Chondrocyte (in vitro differentiated cells): ENCODE data around the gene DCK. TPM values are rescaled to one million over a fixed set of nuclear protein-coding genes. Genes with fewer than 3 reads are reported as not detected.

Source experiments
- DNase-seq: peaks from one replicate; pipeline ENCODE4 v3.0.0; 2021; ENCODE audit warnings: mixed read lengths, low spot score
- H3K27ac Mint-ChIP-seq: one replicate; pipeline ENCODE4 v1.8.0; 2021; ENCODE audit warnings: mild to moderate bottlenecking, moderate library complexity, mixed read lengths; ENCODE audit not compliant: unreplicated experiment
- H3K27me3 Mint-ChIP-seq: 2 replicates; pipeline ENCODE4 v1.8.0; 2021; ENCODE audit warnings: low read depth, mixed read lengths
- H3K36me3 Mint-ChIP-seq: 2 replicates; pipeline ENCODE4 v1.8.0; 2021; ENCODE audit warnings: low read depth, mixed read lengths
- H3K4me1 Mint-ChIP-seq: 2 replicates; pipeline ENCODE4 v1.8.0; 2021; ENCODE audit warnings: low read depth, mild to moderate bottlenecking, mixed read lengths
- H3K4me3 Mint-ChIP-seq: one replicate; pipeline ENCODE4 v1.8.0; 2021; ENCODE audit warnings: mild to moderate bottlenecking, moderate library complexity, mixed read lengths; ENCODE audit not compliant: unreplicated experiment
- H3K9me3 Mint-ChIP-seq: 2 replicates; pipeline ENCODE4 v1.8.0; 2021; ENCODE audit warnings: low read depth, mixed read lengths
- total RNA-seq: library from RNA; stranded (reverse); gene quantifications from 3 replicates; pipeline ENCODE4 v1.2.1, GENCODE V29; 2021
- TF ChIP-seq, protein P1 (sequence below): fragments of 200-600 bp; sonication (generic); IDR thresholded peaks from 2 replicates; pipeline ENCODE4 v1.5.0; 2021; ENCODE audit warnings: antibody characterized with exemption, mild to moderate bottlenecking, moderate library complexity

DCK gene
- total RNA-seq, 1 donor from 2014 or later = 14.9 TPM

DNA sequence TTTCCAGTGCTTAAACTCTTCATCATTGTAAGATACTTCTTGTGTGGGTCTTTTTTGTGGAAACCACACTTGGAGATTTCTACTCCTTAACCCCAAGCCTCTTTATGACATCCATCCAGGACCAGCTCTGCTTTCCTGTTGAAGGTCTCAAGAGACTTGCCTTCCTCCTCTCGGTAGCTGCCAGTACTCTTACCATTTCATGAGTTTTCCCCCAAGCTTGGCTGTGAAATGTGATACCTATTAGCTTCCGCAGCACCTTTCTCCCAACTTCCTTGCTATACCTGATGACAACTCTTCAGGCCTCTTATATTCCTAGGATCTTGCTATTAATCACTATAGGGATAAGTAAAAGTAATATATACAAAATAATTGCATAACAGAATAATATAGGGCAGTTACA, 1.9 kb upstream of the DCK start:
- TF ChIP-seq, protein P1, sequence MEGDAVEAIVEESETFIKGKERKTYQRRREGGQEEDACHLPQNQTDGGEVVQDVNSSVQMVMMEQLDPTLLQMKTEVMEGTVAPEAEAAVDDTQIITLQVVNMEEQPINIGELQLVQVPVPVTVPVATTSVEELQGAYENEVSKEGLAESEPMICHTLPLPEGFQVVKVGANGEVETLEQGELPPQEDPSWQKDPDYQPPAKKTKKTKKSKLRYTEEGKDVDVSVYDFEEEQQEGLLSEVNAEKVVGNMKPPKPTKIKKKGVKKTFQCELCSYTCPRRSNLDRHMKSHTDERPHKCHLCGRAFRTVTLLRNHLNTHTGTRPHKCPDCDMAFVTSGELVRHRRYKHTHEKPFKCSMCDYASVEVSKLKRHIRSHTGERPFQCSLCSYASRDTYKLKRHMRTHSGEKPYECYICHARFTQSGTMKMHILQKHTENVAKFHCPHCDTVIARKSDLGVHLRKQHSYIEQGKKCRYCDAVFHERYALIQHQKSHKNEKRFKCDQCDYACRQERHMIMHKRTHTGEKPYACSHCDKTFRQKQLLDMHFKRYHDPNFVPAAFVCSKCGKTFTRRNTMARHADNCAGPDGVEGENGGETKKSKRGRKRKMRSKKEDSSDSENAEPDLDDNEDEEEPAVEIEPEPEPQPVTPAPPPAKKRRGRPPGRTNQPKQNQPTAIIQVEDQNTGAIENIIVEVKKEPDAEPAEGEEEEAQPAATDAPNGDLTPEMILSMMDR = no peak
- Mint-ChIP-seq H3K4me3 (no peak overlapping the region), H3K27ac (no peak overlapping the region), H3K4me1 (peaks cover 40% of the 10 kb centered on the region), H3K27me3 (no peaks in the 10 kb centered on the region), H3K36me3 (no peaks in the 10 kb centered on the region), H3K9me3 (no peaks in the 10 kb centered on the region)
- DNase-seq = no peak

DNA sequence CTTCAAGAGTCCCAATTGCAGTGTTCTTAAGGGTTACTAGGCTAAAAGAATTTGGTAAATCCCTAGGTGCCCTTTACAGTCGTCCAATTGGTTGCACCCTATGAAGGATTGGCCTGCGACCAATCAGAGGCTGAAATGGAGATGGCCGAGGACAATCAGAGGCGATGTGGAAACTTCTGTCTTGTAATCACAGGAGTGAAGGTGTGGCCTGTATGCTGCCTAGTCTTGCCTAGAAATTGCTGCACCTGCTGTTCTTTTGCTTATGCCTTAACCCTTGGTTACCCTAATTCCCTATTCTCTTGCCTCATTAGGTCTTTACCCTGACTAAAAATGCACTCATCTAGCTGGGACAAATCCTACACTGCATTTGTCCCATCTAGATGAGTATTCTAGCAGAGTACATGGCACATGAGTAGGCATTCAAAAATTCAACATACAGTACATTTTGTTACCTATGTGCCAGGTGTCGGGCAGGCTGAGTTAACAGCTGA, 1.0 kb upstream of the DCK start:
- TF ChIP-seq, protein P1 = no peak
- H3K27me3 Mint-ChIP-seq = no peaks in the 10 kb centered on the region

DNA sequence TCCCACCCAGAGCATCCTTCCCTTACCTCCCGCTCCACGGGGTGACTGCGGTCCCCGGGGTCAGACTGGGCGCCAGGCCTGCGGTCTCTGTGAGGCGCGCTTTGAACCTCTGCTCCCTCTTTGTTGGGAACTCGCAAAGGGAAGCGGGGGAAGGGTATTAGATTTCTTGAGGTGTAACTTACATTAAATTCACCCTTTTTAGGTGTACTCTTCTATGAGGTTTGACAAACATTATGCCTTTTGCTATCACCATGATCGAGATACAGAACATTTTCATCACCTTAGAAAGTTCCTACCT, 569 bp downstream of the DCK start:
- H3K36me3 Mint-ChIP-seq = peaks cover 1% of the 10 kb centered on the region
- no peaks in the 10 kb centered on the region for H3K9me3 Mint-ChIP-seq
- peaks cover 49% of the 10 kb centered on the region for H3K4me1 Mint-ChIP-seq
- H3K27me3 Mint-ChIP-seq = no peaks in the 10 kb centered on the region
- peak overlapping the region; percentile 83 for H3K4me3 Mint-ChIP-seq
- DNase-seq = no peak
- TF ChIP-seq, protein P1 = no peak
- peak overlapping the region; percentile 88 for H3K27ac Mint-ChIP-seq

More for the DNA sequence above, 1.0 kb upstream of the DCK start:
- Mint-ChIP-seq H3K4me1 (peaks cover 48% of the 10 kb centered on the region), H3K36me3 (no peaks in the 10 kb centered on the region), H3K27ac (no peak overlapping the region), H3K4me3 (peak overlapping the region; percentile 83), H3K9me3 (no peaks in the 10 kb centered on the region)
- no peak for DNase-seq

DNA sequence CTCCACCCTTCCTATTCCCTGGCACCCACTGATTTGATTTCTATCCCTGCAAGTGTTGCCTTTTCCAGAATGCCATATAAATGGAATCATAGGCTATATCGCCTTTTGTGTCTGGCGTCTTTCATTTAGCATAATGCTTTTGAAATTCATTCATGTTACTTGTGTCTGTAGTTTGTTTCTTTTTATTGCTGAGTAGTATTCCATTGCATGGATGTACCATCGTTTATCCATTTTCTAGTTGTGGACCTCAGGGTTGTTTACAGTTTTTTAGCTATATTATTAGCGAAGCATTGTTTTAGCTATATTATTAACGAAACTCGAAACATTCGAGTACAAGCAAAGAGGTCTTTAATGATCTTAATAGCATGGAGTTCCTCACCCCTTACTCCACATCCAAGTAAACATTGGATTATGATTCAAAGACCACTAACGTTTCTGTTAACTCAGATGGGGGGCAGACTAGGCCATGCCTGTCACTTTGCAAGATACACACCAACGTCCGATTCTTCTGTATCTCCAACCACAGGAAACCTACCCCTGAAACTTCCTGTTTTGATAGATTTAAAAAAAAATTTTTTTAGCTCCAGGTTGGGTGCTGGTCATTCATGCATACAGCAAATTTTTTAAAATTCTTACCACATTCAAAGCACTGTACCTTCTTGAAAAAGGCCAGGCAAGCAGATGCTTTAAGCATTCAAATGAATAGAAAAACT, 1.1 kb downstream of the DCK start:
- H3K36me3 Mint-ChIP-seq = peaks cover 4% of the 10 kb centered on the region
- no peaks in the 10 kb centered on the region for H3K27me3 Mint-ChIP-seq
- TF ChIP-seq, protein P1 = no peak
- H3K4me1 Mint-ChIP-seq = peaks cover 49% of the 10 kb centered on the region
- peak overlapping the region; percentile 88 for H3K27ac Mint-ChIP-seq
- DNase-seq = no peak
- no peaks in the 10 kb centered on the region for H3K9me3 Mint-ChIP-seq
- H3K4me3 Mint-ChIP-seq = peak overlapping the region; percentile 83

DNA sequence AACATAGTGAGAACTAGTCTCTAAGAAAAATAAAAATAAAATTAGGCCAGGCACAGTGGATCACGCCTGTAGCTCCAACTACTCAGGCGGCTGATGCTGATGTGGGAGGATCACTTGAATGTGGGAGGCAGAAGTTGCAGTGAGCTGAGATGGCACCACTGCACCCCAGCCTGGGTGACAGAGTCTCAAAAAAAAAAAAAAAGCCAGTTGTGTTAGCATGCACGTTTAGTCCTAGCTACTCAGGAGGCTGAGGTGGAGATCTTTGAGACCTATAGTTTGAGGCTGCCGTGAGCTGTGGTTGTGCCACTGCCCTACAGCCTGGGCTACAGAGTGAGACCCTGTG, 2.5 kb downstream of the DCK start:
- DNase-seq = no peak
- Mint-ChIP-seq H3K27me3 (no peaks in the 10 kb centered on the region), H3K36me3 (peaks cover 10% of the 10 kb centered on the region), H3K9me3 (peaks cover 8% of the 10 kb centered on the region), H3K27ac (no peak overlapping the region), H3K4me3 (no peak overlapping the region), H3K4me1 (peaks cover 49% of the 10 kb centered on the region)
- TF ChIP-seq, protein P1 = no peak
